C1 segment of cervical spinal cord (tissue), 14 donors: ENCODE data around the gene STX16.
"Not testable (repeated sequence)": the region's sequence is repeated elsewhere in the genome, so short reads cannot be mapped to it uniquely, and the experiment has no call there.

Experiments used
- DNase-seq, 14 donors: peaks; one replicate each; lab custom pipeline; 2025; lab: John Stamatoyannopoulos, UW

Gene STX16

GRCh38 chr20:58636396-58636982, 14.6 kb upstream of the STX16 start:
- no peak for DNase-seq

- DNase-seq: peak in 2 of 14 donors; percentile 15 to 28
These were observed 14.1 kb upstream of the STX16 start for GRCh38 chr20:58636983-58637421.

DNA sequence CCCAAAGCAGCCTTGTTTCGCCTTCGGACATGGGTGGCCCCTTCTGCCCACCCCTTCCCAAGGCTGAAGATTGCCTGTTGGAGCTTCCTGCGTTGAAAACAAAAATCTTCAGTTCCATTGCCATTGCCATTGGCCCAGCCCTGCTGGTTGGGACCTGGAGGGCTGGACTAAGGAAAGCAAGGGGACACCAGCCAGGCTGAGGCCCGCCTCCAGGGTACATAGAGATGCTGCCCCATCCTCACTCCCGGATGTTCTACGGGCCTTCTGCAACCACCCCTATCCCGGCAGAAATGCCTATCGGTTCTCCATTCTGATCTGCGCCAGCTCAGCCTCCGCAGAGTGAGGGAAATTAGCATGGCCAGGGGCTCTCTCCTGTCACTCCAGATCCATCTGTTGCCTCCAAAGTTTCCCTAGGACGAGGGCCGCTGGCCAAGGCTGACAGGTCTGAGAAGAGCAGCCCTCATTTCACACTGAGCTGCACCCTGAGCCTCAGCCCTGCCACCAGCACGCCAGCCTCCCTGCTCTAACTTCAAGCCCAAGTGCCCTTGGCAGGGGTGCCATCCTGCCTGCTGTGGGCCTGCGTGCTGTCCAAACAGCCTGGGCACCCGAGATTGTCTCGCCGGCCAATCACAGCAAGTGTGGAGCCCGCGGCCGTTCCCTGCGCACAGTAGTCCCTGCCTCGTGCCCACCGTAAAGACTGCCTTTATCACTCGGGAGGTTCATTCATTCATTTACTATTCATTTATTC, 13.4 kb upstream of the STX16 start:
- peak in 3 of 14 donors; percentile 16 to 20 (median 19) for DNase-seq

DNA sequence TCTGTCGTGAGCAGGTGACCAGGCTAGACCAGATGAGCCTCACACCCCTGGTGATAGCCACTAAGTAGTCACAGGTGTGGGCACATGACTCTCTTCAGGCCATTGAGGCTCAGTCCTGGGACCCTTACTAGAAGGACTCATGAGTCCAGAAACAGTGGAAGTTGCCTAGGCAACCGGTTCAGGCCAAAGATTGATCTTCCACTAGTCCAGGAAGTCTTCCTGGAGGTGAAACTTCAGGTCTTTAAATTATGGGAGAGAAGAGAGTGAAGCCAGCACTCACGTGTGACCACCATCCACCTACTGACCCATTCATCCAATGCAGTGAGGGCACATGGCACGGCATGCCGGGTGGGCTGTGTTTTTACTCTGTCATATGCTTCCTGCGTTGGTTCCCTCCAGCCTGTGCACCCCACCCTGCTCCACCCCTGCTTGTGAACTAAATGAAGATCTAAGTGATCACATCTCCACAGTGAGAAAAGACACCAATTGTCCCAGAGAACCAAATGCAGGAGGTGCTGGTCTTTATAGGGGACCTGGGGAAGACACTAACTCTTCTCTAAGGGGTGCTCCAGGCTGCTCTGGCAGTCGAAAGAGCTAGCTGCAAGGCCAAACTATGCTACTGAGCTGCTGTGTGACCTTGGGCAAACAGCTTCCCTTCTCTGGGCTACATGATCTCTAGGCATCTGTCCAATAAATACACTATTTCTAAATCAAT, 12.5 kb upstream of the STX16 start:
- no peak for DNase-seq

- DNase-seq: no peak
These were observed 11.6 kb upstream of the STX16 start for GRCh38 chr20:58639182-58640146.

GRCh38 chr20:58640446-58640845, 10.6 kb upstream of the STX16 start:
- DNase-seq: no peak

GRCh38 chr20:58642441-58642840, 8.6 kb upstream of the STX16 start:
- no peak for DNase-seq

- not testable (repeated sequence) for DNase-seq
These were observed 8.2 kb upstream of the STX16 start for GRCh38 chr20:58642896-58643295.

- DNase-seq: no peak
These were observed 5.6 kb upstream of the STX16 start for GRCh38 chr20:58645412-58645968.

GRCh38 chr20:58646257-58646656, 4.8 kb upstream of the STX16 start:
- no peak for DNase-seq

DNA sequence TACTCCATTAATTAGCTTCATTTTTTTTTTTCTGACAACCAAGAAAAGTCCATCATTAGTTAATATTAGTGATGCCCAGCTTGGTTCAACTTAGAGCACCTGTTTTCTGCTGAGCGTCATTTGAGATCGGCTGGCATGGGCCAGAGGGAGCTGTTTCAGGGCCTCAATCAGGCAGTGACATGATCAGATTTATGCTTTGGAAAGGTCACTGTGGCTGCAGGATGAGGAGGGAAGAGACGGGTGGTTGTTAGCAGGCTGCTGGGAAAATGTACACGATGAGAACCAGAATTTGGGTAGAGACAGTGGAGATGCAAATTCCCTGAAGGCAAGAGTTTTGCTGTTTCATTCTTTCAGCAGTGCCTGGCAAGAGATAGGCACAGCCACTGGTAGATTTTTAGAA, 4.4 kb upstream of the STX16 start:
- DNase-seq: no peak

GRCh38 chr20:58647162-58647795, 3.8 kb upstream of the STX16 start:
- DNase-seq: no peak

GRCh38 chr20:58647796-58648501, 3.1 kb upstream of the STX16 start:
- DNase-seq: peak in 2 of 14 donors; percentile 27 to 57

- DNase-seq: not testable (repeated sequence)
These were observed 2.6 kb upstream of the STX16 start for GRCh38 chr20:58648502-58648825.

DNA sequence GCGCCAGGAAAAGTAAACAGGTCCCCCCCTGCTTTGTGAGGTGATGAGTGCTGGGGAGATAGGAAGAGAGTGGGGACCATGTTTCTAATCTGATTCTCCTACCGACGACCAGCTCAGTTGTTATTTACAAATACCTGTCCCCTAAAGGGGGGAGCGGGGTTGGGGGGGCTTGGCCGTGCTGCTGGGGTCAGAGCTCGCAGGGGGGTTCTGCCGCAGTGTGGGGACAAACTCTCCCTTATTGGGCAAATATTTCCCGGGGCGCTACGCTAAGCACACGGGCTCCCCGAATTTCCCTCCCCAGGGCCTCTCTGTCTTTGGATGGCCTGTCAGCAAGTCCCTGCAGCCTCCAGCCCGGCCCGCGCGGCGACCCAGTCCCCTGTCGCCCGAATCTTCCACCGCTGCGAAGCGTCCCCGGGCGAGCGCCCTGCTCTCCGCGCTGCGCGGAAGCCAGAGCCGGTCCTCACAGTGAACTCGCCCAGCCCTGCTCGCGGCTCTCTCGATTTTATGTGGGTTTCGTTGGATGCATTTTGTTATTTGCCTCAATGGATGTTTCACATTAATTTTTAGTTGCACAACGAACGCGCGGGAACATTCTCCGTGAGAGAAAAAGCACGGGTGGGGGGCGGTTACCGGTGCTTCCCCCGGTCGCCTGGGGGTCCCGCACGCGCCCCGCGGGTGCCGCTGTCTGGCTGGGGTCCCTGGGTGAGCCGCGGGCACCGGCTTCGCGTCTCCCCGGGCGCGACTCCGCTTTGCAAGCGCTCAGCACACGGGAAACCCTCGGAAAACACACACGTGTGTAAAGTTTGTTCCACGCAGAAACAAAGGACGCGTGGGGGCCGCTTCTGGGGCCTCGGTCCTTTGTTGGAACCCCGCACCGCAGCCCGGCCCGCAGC, 1.5 kb upstream of the STX16 start:
- peak in 2 of 14 donors; percentile 15 to 50 for DNase-seq

GRCh38 chr20:58650181-58650775, 805 bp upstream of the STX16 start:
- DNase-seq: peak in 5 of 14 donors; percentile 52 to 71 (median 62)

DNA sequence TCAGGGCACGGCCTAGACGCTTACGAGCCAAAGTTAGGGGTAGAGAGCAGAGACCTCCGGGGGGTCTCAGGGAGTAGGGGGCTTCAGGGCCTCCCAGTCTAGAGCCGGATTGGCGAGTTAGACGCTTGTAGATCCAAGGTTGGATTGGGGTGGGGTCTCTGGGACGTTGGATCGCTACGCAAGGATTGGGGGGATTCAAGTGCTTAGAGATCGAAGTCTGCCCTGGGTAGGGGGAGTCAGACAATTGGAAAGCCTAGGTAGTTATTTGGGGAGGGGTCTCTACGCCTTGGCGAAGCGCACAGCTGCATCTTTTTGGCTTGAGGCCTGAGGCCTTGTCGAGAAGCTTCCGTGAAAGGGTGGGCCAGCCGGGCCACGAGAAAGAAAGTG, 469 bp downstream of the STX16 start:
- DNase-seq: peak in 5 of 14 donors; percentile 60 to 92 (median 81)

- DNase-seq: peak in 12 of 14 donors; percentile 16 to 79 (median 48)
These were observed 993 bp downstream of the STX16 start for GRCh38 chr20:58651946-58652605.
